ENCODE data around the gene ASF1B.

DNA sequence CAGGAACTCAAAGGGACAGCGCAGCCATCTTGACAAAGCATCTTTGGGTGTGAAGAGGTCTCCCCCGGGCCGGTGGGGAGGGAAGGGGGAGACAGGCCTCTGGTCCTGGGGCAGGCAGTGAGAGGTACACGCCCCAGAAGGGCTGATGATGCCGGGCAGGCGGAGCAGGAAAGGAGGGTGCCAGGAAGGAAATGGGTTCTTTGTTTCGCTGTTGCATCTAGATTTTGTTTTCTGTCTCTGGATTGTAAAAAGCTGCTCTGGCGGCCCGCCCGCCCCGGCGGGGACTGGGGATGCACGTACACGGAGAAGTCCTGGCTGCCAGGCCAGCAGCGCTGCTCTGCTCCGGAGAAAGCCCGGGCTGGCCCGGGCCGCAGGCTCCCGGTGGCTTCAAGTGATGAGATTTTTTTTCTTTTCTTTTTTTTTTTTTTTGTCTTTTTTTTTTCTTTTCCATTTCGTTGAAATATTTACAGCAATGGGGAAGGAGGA is 13.2 kb upstream of the ASF1B start:
- TF ChIP-seq, protein P1, sequence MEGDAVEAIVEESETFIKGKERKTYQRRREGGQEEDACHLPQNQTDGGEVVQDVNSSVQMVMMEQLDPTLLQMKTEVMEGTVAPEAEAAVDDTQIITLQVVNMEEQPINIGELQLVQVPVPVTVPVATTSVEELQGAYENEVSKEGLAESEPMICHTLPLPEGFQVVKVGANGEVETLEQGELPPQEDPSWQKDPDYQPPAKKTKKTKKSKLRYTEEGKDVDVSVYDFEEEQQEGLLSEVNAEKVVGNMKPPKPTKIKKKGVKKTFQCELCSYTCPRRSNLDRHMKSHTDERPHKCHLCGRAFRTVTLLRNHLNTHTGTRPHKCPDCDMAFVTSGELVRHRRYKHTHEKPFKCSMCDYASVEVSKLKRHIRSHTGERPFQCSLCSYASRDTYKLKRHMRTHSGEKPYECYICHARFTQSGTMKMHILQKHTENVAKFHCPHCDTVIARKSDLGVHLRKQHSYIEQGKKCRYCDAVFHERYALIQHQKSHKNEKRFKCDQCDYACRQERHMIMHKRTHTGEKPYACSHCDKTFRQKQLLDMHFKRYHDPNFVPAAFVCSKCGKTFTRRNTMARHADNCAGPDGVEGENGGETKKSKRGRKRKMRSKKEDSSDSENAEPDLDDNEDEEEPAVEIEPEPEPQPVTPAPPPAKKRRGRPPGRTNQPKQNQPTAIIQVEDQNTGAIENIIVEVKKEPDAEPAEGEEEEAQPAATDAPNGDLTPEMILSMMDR (IDR thresholded peaks at IDR 0.05; ENCODE audit: low read length) = no peak
- TF ChIP-seq EZH2phosphoT487 (IDR thresholded peaks at IDR 0.05; ENCODE audit: low read length) (no peak), EZH2 (optimal IDR thresholded peaks at IDR 0.05; ENCODE audit: low read depth, low read length) (no peak)

All from MM.1S (cell line).